Left kidney (tissue), 2 donors: Measurements from ENCODE around the gene ARL5C. TPM values are rescaled to one million over a fixed set of nuclear protein-coding genes. Genes with fewer than 3 reads are reported as not detected.

ENCODE experiments used
- DNase-seq: peaks from one replicate; pipeline ENCODE4 v3.0.0-alpha.2; 2013
- polyA plus RNA-seq: library from polyadenylated mRNA; unstranded; fragments of 120-200 nt; gene quantifications from one replicate; pipeline ENCODE4 v1.2.1, GENCODE V29; 2013; ENCODE audit not compliant: insufficient read length

The ARL5C gene
- polyA plus RNA-seq, 1 donor = 0.22 TPM

DNA sequence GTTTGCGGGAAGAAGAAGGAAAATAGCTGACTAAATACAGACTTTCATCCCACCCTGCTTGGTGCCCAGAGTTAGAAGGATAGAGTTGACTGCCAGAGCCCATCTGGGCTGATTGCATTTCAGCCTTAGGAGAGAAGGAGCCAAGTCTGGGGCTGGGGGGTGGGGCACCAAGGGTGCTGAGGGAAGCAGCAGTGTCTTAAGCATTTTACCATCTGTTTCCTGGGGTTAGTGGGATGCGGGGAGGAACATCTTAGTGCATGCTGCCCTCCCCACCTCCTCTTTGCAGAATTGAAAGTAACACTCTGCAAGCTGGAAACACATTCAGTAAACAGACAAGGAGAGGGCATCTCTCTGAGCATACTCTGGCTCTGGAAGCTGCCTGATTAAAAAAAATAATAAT is 1.5 kb upstream of the ARL5C start:
- no peak for DNase-seq

DNA sequence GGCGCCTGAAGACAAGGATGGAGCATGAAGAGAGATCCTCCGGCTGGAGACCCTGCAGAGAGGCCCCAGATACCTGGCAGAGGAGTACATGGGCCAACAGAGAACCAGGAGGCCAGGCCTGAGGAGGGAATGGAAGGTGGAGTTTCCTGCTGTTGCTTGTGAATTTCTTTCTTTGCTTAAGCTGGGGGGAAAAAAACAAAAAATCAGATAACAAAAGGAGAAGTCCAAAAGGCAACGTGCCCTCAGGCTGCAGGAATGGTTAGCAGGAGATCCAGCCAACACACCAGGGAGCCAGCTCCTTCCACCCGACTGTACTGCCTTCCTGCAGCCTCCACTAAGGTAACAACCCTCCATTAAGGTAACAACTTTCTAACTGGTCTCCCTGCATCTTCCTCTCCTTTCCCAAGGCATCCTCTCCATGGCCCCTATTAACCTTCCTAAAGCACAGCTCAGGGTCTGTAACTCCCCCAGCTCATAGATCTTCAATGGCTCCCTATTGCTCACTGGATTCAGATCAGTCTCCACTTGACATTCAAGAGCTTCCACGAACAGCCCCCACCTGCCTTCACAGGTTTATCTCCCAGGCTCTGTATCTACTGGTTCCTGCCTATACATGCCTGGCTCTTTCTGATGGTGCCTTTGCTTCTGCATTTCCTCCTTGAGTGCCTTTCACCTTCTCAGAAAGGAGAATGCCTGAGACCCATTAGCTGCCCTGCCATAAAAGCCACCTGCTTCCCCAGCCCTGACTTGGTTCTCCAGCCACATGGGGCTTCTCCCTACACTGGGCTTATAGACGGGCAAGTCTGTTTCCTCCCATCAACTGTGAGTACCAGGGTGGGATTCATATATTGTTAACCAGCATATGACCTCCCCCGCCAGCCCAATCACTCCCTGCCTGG is 725 bp upstream of the ARL5C start:
- no peak for DNase-seq

DNA sequence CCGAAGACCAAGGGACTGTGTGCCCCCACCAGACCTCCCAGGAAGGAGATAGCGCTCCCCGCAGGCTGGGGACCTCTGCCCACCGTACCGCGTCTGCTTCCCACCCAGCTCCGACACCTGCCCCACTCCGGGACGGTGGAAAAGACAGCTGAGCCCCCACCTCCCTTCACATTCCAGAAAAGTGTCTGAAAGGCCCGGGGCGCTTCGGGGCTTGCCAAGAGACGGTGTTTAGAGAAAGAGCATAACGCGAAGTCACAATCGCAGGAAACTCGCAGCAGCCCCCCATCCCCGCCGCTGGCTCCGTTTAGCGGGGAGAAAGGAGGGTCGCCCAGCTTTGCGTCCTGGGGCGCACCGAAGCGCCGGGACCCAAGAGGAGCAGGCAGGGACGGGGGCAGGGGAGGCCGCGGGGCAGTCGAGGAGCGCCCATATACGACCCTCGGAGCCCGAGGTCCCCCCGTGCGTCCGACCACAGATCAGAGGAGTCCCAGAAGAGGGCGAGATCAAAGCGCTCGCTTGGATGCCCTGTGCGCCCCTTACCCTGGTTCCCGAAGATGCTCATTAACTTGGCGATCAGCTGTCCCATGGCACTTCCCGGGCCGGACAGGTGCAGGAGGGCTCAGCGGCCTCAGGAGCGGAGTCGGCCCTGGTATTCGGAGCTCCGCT is 652 bp downstream of the ARL5C start:
- DNase-seq = no peak

DNA sequence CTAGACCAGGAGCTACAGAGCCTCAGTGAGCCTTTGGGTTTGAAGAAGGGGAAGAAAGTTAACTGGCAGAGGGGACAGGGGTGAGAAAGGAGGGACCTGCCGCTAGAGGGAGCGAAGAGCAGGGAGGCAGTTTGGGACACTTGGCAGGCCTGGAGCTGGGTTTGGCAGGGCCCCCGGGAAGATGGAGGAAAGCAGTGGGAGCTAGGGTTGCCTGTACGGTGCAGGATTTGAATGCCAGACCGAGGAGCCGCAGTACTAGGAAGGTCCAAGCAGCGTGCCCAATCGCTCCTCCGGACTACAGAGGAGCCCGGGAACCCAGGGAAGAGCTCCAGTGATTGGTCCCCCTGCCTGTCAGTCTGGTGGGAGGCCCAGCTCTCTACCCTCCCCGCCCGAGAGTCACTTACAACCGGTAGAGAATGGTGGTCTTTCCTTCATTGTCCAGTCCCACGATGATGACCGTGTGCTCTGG is 1.3 kb downstream of the ARL5C start:
- DNase-seq = peak; percentile 91

DNA sequence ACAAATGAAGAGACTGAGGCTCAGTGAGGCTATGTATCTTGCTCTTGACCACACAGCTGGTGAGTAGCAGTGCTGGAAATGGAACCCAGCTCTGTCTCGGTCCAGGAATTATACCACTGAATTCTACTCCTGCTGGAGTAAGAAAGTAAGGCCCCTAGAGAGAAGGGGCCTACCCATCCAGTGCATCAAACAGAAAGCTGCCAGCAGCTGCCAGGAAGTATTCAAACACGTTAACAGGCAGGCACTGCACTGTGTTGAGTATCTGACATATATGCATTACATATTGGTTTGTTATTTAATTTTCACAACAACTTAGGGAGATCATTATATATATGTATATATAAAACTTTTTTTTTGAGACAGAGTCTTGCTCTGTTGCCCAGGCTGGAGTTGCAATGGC is 4.0 kb downstream of the ARL5C start:
- no peak for DNase-seq

DNA sequence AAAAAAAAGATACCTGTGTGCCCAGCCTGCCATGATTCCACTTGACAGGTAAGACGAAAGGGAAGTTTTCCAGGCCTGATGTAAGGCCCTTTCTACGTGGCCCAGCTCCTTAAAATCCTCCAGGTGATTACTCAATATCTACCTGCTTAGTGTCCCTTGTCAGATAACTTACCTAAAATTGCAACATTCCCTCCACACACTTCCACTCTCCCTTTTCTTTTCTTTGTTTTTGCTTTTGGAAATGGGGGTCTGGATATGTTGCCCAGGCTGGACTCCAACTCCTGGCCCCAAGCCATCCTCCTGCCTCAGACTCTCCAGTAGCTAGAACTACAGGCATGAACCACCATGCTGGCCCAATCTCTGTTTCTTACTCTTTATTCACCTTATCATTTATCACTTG is 7.3 kb downstream of the ARL5C start:
- DNase-seq = no peak

DNA sequence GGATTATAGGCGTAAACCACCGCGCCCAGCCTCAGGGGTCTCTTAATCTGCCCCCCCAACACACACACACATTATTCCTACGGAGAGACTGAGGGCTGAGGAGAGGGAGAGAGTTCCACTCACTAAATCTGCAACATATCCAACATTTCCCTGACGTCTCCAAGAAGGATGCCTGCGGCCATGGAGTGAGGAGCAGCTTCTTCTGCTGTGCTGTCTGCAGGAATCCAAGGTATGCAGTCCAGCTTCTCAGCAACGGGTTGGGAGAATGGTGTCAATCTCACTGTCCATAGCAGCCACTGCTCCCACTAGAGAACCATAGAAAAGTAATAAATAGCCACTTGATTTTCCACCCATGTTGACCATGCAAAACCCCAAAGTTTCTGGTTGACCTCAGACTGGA is 9.5 kb downstream of the ARL5C start:
- no peak for DNase-seq

DNA sequence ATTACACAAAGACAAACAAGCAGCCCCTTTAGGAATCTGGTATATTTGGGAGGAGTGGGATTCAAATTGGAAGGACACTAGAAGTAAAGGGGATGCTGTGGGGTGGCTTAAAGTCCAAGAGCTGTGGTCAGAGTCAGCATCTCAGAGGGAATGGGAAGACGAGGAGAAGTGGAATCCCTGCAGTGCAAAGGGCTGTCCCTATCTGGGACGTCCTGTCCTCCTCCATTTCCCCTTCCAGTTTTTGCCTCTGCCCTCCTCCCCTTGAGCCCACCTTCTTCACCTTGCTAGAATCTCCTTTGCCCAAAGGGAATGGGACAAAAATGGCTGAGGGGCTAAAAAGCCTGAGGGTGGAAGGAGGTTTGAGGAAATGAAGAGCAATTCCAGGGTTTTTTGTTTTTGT is 10.3 kb downstream of the ARL5C start:
- DNase-seq = no peak

DNA sequence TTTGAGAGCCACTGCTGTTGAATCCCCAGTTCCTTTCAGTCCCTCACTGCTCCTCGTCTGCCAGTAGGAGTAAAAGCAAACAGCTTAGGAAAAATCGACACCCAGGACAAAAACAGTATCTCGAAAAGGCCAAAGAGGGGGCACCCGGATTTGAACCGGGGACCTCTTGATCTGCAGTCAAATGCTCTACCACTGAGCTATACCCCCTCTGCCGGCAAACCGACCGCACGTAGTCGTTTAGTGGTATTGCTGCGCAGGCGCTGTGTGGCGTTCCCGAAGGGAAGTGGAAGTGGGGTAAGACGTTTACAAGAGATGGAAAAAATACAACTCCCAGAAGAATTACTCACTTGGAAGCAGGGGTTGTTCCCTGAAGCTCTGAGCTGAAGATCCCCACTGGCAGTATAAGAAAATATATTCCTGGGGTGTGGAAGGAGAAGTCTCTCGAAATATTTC is 12.3 kb downstream of the ARL5C start:
- DNase-seq = peak; percentile 91

DNA sequence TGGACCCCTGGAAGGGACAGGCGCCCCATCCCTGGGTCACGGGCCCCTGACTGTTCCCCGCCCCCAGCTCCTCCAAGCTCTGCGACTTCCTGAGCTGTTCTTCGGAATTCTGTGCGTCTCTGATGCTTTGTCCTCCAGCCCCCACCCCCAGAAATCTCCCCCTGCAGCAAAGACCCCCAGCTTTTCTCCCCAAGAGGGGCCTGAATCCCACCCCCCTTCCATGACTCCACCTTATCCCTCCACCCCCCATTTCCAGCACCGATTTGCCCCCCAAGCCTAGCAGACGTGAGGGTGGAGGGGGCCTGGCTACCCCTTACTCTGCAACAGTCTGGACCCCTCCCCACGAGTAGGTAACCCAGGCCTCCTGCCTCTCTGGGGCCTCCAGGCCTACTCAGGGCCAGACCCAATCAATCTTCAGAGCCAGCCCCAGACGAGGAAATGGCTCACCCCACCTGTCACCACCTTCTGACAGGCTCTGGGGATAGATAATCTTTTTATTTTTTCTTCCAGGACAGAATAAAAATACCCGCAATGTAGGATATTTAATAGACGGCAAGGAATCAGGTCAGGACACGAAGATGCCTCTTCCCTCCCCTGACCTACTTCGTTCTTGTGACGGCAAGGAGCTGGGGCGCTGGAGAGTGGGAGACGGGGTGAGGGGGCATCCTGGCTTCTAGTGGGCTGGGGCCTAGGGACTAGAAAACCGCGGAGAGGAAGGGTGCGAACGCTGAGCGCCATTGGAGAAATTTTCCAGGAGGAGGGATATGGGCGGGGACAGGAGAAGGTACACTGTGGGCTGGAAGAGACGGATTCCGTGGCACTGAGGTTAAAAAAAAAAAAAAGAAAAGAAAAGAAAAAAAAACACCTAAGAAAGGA is 13.8 kb downstream of the ARL5C start:
- no peak for DNase-seq

DNA sequence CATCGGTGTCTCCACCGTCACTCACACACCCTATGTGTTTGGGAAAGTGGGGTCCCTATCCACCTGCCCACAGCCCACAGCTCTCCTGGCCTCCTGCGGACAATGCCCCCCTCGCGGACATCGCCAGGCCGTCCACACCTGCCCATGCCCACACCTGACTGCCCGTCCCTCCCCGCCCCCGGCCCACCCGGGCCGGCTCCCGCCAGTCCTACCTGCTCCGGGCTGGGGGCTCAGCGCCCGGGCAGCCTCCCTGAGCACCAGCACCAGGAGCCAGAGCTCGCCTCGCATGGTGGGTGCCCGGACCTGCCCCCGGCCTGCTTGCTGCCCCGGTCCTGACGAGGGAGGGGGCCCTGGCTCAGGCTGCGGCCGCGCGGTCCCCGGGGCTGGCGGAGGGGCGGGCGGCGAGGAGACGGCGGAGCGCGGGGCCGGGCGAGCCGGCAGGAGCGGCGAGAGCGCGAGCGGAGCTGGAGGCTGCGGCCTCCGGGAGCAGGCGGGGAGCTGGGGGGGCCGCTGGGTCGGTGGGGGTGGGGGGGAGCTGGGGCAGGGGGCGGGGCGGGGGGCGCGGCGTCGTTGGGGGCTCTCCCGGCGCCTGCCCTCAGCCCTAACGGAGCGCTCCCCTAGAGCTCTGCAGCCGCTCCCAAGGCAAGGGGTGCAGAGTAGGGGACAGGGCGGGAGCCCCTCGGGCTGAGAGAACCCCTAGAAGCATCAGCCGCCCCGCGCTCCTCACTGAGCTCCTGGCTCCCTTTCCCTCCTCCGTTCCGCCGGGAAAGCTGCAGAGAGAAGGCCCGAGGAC is 14.6 kb downstream of the ARL5C start, which contains the start of gene PLXDC1:
Gene PLXDC1 (minus strand): TSS at position 488 of the 793 bp plus-strand sequence. CDS start 200 bp downstream, at position 288.
- no peak for DNase-seq

DNA sequence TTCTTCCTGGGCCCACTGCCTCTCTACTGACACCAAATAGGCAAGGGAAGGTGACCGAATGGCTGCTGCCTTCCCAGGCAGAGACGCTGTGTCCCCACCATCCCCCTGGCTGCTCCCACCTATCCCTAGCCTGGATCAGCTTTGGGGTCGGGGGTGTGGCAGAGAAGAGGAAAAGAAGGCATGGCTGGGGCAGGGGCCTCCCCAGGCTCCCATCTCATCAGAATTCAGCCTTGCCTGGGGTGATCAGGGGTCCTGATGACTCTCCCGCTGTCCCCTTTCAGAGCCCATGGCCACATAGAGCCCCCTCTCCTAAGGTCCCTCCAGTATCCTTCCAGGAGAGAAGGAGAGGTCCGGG is 15.2 kb downstream of the ARL5C start:
- no peak for DNase-seq

DNA sequence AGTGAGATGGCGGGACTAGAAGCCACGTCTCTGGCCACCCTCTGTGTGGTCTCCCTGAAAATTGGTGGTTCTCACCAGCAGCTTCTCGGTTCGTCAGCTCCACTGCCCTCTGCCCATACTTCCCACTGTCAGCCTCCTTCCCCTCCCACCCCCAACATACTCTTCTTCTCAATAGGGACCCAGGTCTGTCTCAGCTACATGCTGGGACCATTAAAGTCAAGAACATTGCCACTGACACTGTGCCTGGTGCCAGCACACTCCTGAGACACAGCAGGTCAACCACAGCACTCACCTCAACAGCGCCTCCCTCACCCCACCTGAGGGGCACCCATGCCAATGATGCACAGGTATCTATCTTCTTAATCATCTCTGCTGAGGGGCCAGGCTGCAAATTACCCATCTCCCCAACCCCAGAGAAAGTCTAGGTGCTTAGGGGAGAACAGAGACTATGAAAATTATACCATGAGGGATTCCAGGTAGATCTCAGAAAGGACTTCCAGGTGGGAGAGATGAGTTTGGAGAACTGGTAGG is 15.8 kb downstream of the ARL5C start:
- DNase-seq = no peak

DNA sequence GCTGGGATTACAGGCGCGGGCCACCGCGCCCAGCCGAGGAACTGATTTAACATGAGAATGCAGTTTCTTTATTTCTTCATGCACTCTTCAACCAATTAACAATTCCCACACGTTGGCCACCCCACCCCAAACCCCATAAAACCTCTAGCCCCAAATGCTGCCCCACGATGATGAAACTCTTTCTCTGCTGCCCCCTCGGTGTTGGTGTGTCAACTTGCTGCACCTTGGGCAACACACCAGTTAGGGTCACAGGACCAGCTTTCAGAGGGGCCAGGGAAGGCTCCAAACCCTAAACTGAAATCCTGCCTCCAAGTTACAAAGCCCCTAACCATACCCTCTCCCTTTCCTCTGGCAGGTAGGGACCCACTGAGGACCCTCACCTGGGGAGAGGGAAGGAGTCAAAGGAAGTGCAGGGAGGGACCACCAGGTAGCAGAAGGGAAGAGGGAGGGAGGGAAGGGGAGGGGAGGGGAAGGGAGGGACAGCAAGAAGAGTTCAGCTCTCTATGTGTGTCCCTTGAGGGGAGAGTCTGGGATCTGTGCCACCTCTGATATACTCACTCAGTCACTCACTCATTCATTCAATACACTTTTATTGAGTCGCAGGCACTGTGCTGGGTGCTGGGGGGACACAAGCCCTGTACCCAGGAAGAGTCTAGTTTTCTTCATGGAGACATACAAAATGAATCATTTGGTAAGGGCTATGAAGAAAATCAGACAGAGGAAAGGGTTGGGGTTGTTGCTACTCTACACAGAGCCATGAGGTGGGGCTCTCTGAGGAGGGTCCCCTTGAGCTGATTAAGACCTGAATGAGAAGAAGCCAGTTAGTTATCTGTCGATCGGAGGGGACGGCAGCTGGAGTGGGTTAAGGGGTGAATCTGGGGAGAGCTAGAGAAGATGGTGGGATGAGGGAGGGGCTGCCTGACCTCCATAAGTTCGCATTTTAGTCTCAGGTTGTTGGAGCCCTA is 18.5 kb downstream of the ARL5C start:
- DNase-seq = no peak

DNA sequence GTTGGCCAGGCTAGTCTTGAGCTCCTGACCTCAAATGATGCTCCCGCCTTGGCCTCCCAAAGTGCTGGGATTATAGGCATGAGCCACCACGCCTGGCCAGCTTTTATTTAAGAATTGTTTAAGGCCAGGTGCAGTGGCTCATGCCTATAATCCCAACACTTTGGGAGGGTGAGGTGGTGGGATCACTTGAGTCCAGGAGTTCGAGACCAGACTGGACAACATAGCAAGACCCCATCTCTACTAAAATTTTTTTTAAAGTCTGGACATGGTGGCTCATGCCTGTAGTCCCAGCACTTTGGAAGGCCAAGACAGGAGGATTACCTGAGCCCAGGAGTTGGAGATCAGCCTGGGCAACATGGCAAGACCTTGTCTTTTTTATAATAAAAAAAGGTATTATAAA is 19.7 kb downstream of the ARL5C start:
- no peak for DNase-seq

DNA sequence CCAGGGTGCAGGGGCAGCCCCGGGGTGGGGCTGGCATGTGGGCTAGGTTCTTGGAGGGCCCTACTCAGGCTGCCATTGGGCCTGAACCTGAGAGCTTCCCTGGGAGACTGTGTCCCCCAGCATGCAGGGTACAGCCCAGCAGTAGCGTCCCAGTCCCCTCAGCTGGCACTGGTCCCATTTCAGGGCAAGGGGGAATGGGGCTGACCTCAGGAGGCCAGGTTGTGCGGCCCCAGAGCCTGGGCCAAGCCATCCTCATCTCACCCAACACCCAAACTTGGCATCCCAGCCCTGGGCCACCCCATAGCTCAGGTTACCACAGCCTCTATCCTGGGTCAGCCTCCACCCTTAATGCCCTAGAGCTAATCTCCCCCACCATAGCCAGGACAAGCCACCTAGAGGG is 20.8 kb downstream of the ARL5C start:
- no peak for DNase-seq

DNA sequence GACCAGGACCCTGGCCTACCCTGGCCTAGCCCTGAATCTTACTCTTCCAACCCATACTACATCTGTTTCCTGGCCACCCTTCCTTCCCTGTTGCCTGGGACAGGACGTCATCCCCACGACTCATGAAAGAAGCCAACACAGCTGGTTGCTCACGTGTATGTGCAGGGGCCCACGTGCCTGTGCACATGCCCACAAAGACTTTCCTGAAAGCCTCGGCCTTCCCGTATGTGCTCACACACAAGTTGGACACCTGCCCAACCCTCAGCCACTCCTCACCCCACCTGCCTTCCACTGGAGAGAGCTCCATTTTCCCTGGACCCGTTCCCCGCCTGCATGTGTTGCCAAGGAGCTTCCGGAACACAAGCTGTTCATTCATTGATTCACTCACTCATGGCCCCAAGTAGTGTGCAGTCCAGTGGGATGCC is 21.5 kb downstream of the ARL5C start:
- no peak for DNase-seq

DNA sequence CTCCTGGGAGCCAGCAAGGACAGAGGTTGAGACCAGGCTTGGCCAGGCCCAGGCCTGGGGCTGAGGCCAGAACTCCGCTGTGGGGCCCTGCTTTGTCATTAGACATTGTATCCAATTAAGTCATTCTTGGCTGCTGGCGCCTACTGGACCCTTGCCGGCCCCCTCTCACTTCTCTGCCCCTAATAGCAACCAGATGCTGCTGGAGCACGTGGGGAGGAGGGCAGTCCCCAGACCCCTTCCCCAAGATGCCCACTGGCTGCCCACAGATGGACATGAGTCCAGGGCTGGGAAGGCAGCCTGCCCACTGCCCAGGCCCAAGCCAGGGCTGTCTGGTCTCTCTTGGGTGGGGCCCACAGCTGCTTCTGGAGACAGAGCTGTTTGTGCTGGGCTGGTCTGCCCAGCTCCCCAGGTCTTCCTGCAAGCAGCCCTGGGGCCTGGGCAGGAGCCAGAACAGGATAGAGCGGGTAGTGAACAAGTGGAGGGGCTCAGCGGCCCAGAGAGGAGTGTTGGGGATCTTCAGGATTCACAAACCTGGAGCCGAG is 22.3 kb downstream of the ARL5C start:
- no peak for DNase-seq

DNA sequence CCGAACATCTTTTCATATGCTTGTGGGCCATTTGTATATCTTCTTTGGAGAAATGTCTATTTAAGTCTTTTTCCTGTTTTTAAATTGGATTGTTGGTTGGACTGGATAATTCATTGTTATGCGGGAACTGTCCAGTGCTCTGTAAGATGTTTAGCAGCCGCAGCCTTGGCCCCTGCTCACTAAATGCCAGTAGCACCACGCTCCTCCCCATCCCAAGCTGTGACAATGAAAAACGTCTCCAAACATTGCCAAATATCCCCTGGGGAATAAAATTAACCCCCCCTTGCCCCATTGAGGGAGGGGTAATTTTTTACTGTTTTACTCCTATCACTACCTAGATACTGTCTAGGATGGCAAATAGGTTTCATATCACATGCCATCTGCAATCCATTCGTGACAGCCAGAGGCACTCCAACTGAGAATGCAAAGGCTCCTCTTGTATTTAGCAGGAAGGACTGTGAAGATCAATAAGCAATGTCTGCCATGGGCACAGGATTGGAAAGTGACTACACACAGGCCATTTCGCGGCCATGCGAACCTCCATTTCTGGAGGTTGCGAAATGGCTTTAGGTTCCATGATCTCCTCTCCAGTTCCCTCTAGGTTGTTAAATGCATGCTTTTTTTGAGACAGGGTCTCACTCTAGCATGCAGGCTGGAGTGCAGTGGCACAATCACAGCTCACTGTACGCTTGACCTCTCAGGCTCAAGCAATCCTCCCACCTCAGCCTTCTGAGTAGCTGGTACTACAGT is 23.9 kb downstream of the ARL5C start:
- DNase-seq = no peak
